Heart right ventricle (tissue), 16 donors: ENCODE results near the gene KIF7. TPM values are rescaled to one million over a fixed set of nuclear protein-coding genes. Genes with fewer than 3 reads are reported as not detected.

ENCODE experiments used
- ATAC-seq, 8 donors: fragments of 200-7000 bp; cut with Tn5 transposase; one replicate each; pipeline ENCODE4 v1.9.1; 2020; ENCODE audit warnings: mild to moderate bottlenecking in 8 of 8, moderate library complexity in 8 of 8, moderate number of reproducible peaks in 1 of 8
- DNase-seq, 2 donors: peaks; one replicate each; pipeline ENCODE4 v3.0.0-alpha.2; 2020
- H3K27ac ChIP-seq, 10 donors: fragments of 200-600 bp; sonication (generic) in 2 of 10; one replicate each; pipeline versions ENCODE4 v1.5.0 to v1.8.0; 2020 to 2022; ENCODE audit warnings: mild to moderate bottlenecking in 3 of 10
- H3K27me3 ChIP-seq, 7 donors: fragments of 200-600 bp; one replicate each; pipeline ENCODE4 v1.8.0; 2021 to 2022; ENCODE audit warnings: mild to moderate bottlenecking in 2 of 7
- H3K36me3 ChIP-seq, 9 donors: fragments of 200-600 bp; sonication (generic) in 1 of 9; one replicate each; pipeline versions ENCODE4 v1.5.0 to v1.8.0; 2020 to 2022; ENCODE audit warnings: mild to moderate bottlenecking in 2 of 9
- H3K4me1 ChIP-seq, 9 donors: fragments of 200-600 bp; sonication (generic) in 1 of 9; one replicate each; pipeline versions ENCODE4 v1.5.0 to v1.8.0; 2020 to 2022; ENCODE audit warnings: mild to moderate bottlenecking in 4 of 9
- H3K4me3 ChIP-seq, 10 donors: fragments of 200-600 bp; sonication (generic) in 2 of 10; one replicate each; pipeline versions ENCODE4 v1.5.0 to v1.8.0; 2020 to 2022; ENCODE audit warnings: mild to moderate bottlenecking in 7 of 10, moderate library complexity in 2 of 10
- H3K9me3 ChIP-seq, 11 donors: fragments of 200-600 bp in 10 of 11; sonication (generic) in 2 of 11; one replicate each; pipeline versions ENCODE4 v1.5.0 to v1.8.0; 2013 to 2022; ENCODE audit warnings: mild to moderate bottlenecking in 2 of 11, control low read depth in 1 of 11, moderate library complexity in 1 of 11
- CTCF ChIP-seq, 9 donors: fragments of 200-600 bp; sonication (generic) in 2 of 9; IDR thresholded peaks; one replicate each; pipeline versions ENCODE4 v1.5.0 to v1.8.0; 2021 to 2022; ENCODE audit warnings: antibody characterized with exemption in 9 of 9, mild to moderate bottlenecking in 5 of 9, moderate library complexity in 1 of 9
- WGBS, 2 donors: extraction: QIAGEN DNeasy Blood & Tissue Kit; methylation state at CpG; one replicate each; pipeline ENCODE4 v1.1.7; 2013; ENCODE audit warnings: inconsistent platforms in 1 of 2; 5-methylcytosine and 5-hydroxymethylcytosine counted together
- intact Hi-C, 10 donors: fragments of 100-400 bp; cut with DNase I; formaldehyde crosslinking; loops; one replicate each; pipeline versions ENCODE4 v1.11.1 to v1.14.2; 2022
- polyA plus RNA-seq, 2 donors: library from polyadenylated mRNA; stranded (reverse); fragments of 200-250 nt; gene quantifications; one replicate each; pipeline ENCODE4 v1.2.3, GENCODE V29; 2013
- total RNA-seq, 10 donors: library from RNA; stranded (reverse); fragmentation: NEBNext Ultra II Directional in 3 of 10; extraction: Animal tissue kit (Norgen Biotek cat#: 25700) in 3 of 10; gene quantifications; one replicate each; pipeline versions ENCODE4 v1.2.1 to v1.2.4, GENCODE V29; 2021 to 2023
- donor health status: Arrhythmogenic right ventricular cardiomyopathy.
- donor health status: ischemic (EF 13 %, LVEDD 7.1; RV severe dilation, severe dysfunction).
- donor health status: healthy with polysubstance abuse.
- donor health status: DM: no; HTN: yes; CAD: no.
- donor health status: DM: no; HTN: no; CAD: no.
- donor health status: ischemic (EF 25% LVEDD 6.9; RV normal size, moderate dysfunction).
- donor health status: ischemic (EF 25% LVEDD 5.7; RV mildly dilated, moderate dysfunction).
- donor health status: healthy.
- donor health status: DM: yes; HTN: yes; CAD: no.
- donor health status: Ischemic cardiomyopathy.
- donor health status: ischemic (EF 35%, LVEDD 5.7; RV mildly dilated, moderate dysfunction).
- donor health status: nonischemic (EF 11% LVEDD 7.7; RV severe dilation, severe dysfunction).
- donor health status: DM: yes; HTN: yes; CAD: no.
- donor health status: PGD.
- donor health status: ischemic (EF 29% LVEDD 5.4; RV normal size, mild dysfunction).
- donor health status: nonischemic (EF 23%, LVEDD 6.1; RV moderate dilation, normal function).

KIF7 gene
- total and polyA plus RNA-seq, 12 donors = 1.5 to 4.7 (median 3.1) TPM

GRCh38 chr15:89669941-89670340 lies 14.7 kb upstream of the KIF7 start:
- DNase-seq (no peak), ATAC-seq (no peak)
- Histone ChIP-seq H3K36me3 (no peaks in the 10 kb centered on the region), H3K27me3 (peaks cover 0 to 5% (median 0%) of the 10 kb centered on the region in 7 donors), H3K27ac (no peak overlapping the region), H3K4me1 (peaks cover under 1 to 11% (median 8%) of the 10 kb centered on the region in 9 donors), H3K4me3 (no peak overlapping the region), H3K9me3 (no peaks in the 10 kb centered on the region)
- TF ChIP-seq CTCF (IDR thresholded peaks at IDR 0.05) = no peak
- intact Hi-C loops = no loop called here
- WGBS, 2 donors = 90 to 91% methylated on average over 15 of the region's 15 CpGs

DNA sequence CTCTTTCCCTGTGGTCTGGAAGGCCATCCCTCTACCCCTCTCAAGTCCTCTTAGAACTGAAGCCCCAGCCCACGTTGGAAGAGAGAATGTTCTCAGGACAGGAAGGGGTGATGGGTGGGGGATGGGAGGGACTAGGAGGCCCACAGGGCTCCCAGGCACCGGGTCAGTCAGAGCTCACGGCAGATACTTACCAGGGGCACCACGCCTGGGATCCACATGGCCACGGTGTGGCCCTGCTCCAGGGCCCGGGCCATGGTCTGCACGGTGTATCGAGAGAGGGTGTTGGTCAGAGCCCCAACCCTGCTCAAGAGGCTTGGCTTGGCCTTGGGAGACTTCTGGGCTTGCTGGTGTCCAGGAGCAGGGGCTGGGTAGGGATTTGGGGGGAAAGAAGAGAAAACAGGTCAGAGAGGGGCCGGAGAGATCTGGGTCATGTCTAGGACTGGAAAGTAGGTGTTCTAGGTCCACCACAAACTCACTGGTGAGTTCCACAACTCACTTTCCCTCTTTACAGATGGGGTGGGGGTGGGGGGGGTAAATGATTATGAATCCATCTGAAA lies 14.1 kb upstream of the KIF7 start:
- Histone ChIP-seq H3K27me3 (peaks cover 0 to 10% (median 0%) of the 10 kb centered on the region in 7 donors), H3K27ac (no peak overlapping the region), H3K4me1 (peaks cover 2 to 17% (median 13%) of the 10 kb centered on the region in 9 donors), H3K36me3 (no peaks in the 10 kb centered on the region), H3K9me3 (no peaks in the 10 kb centered on the region), H3K4me3 (no peak overlapping the region)
- 75 to 76% methylated on average over 9 of the region's 9 CpGs for WGBS, 2 donors
- intact Hi-C loops = no loop called here
- DNase-seq (no peak), ATAC-seq (no peak)
- TF ChIP-seq CTCF (IDR thresholded peaks at IDR 0.05) = no peak

GRCh38 chr15:89668171-89668570 lies 12.9 kb upstream of the KIF7 start:
- 91 to 95% methylated on average over 3 of the region's 3 CpGs for WGBS, 2 donors
- no peak for DNase-seq
- intact Hi-C loops = no loop called here

GRCh38 chr15:89667706-89667960 lies 12.4 kb upstream of the KIF7 start:
- ATAC-seq (no peak), DNase-seq (no peak)
- no peaks in the 10 kb centered on the region for H3K36me3 ChIP-seq
- no peaks in the 10 kb centered on the region for H3K9me3 ChIP-seq
- H3K27ac ChIP-seq = no peak overlapping the region
- 93 to 96% methylated on average over 7 of the region's 7 CpGs for WGBS, 2 donors
- intact Hi-C loops = no loop called here
- peaks cover 0 to 10% (median 0%) of the 10 kb centered on the region in 7 donors for H3K27me3 ChIP-seq
- TF ChIP-seq CTCF (IDR thresholded peaks at IDR 0.05) = no peak
- peaks cover 9 to 25% (median 21%) of the 10 kb centered on the region in 9 donors for H3K4me1 ChIP-seq
- no peak overlapping the region for H3K4me3 ChIP-seq

More at GRCh38 chr15:89668171-89668570, 12.9 kb upstream of the KIF7 start:
- no peaks in the 10 kb centered on the region for H3K9me3 ChIP-seq
- H3K27ac ChIP-seq = no peak overlapping the region
- no peak for TF ChIP-seq CTCF (IDR thresholded peaks at IDR 0.05)
- H3K4me3 ChIP-seq = no peak overlapping the region
- ATAC-seq = no peak
- no peaks in the 10 kb centered on the region for H3K36me3 ChIP-seq
- H3K27me3 ChIP-seq = peaks cover 0 to 10% (median 0%) of the 10 kb centered on the region in 7 donors
- H3K4me1 ChIP-seq = peaks cover 4 to 20% (median 16%) of the 10 kb centered on the region in 9 donors
